ENCODE data around the gene CTNNA2.

Gene CTNNA2

GRCh38 chr2:79935771-79936657 is 423.2 kb downstream of the CTNNA2 start:
- no peak for DNase-seq (ENCODE audit: low spot score)

DNA sequence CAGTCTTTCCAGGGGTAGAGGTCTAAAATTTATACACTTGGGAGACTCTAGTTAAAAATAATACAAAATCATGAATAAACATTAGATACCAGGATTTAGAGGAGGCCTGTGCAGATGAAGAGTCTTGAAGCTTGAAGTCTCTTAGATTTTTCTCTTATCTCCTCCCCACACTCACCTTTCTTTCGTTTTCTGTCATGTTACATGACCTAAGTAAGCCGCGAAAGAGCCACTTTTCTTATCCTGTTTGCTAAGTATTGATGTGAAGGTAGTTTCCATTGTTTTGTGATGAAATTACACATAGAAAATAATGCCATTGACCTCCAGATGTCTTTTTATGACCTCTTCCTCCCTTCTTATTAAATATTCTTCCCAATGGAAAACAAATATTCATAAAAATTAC is 423.9 kb downstream of the CTNNA2 start:
- no peak for DNase-seq (ENCODE audit: low spot score)

- no peak for DNase-seq (ENCODE audit: low spot score)
Measured at GRCh38 chr2:79938648-79939047, 425.8 kb downstream of the CTNNA2 start.

DNA sequence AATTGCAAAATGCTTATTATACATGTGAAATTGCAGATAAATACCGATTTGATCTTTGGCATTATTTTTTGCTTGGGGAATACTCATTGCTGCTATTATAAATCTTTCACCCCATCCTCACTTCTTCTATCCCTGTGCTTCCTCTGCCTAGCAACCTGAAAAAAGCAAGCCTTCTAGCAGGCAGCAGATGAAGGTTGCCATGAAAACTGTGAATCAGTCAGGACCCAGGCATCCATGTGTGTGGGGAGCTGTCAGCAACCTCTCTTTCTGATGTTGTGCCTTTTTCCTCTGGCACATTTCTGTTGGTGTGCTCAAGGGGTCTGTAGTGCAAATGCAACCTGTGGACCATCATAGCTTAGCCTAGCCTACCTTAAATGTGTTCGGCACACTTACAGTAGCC is 427.5 kb downstream of the CTNNA2 start:
- no peak for DNase-seq (ENCODE audit: low spot score)

DNA sequence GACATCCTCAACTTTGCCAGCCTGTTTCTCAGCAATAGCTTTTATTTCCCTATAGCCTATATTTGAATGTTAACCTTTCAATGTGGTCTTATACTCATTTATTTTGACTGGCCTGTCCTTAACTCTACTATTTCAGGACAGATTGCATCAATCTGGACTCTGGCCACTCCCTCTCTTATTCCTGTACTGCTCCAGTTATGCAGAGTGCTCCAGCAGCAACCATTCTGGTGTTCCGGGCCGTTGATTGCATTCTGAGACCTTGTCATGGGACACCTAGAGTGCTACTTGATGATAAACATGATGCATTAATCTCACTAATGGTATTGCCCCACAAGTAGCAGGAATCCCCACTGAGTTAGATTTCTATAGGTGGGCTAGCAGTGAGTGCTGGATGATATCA is 428.3 kb downstream of the CTNNA2 start:
- DNase-seq (ENCODE audit: low spot score), result no peak

DNA sequence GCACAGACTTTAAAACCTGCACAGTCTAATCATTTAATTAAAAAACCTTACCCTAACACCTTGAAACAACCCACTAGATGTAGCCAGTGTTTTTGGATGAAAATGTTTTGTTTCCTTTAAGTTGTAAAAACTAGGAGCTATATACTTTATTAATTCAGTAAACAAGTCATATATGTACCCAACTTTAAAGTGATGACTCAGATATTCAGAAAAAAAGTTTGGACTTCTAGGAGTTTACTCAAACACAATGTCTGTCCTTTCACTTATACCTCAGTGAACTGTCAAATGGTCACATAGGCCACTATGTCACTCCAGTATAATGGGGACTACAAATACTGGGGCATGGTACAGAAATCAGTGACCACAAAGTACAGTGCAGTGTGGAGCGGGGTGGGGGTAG is 431.4 kb downstream of the CTNNA2 start:
- no peak for DNase-seq (ENCODE audit: low spot score)

DNA sequence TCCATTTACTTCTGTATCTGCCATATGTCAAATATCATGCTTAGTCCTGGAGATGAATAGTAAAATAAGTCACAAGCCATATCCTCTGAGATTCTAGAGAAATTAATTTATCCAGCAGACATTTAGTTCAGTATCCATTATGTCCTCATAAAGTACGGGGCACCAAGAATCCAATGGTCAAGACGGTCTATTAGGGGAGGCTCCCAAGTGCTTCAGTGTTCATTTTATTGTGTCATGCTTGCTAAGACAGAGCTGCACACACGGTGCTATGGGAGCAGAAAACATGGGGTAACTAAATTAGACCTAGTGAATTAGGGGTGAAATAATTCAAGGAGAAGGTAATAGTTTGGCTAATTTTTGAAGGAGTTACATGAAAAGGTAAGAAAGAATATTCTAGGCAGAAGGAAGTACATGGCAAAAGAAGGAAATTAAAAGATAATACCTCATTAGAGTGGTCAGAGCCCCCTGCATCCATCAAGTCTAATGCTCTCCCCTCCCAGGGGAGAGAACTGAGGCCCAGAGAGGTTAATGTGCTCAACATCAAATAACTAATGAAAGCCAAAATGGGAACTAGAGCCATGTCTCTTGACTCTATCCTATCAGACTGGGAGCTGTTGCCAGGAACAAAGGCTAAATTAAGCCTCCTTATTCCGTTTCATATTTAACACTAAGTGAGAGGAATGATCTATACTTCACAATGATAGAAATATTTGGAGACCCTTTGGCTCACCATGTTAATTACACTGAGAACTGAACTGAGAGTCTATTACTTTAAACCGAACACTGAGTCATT is 433.0 kb downstream of the CTNNA2 start:
- DNase-seq (ENCODE audit: low spot score), result no peak

DNA sequence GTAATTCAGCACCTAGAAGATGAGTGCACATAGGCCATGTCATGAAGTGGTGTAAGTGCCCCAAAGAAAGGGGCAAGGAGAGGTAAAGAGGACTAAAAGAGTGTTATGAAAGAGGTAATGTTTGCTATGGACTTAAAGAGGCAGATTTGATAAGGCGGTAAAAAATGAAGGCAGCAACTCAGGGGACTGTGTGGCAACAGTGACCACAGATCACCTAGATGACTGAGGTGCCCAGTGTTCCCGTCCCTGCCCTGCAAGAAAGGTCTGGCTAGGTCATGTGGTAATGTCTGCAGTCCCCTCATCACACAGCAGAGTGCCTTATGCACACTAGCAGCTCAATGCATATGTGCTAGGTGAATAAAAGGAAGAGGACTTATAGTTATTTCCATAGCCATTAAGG is 434.9 kb downstream of the CTNNA2 start:
- no peak for DNase-seq (ENCODE audit: low spot score)

DNA sequence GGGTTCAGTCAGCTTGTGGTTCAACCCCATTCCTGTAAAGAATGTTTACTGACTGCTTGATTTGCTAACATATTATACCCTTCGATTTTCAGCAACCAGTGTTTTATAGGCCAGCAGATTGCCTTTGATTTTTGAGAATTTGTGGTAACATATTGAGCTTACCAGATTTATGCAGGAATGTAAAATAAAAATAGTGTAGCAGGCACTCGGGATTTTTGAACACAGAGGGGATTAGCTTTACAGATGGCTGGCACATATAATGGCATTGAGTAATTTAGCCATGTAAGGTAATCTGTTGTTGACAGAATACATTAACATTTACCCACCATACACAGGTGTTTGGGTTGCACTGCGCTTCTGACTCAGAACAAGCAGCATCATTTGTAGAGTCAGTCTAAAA is 437.7 kb downstream of the CTNNA2 start:
- no peak for DNase-seq (ENCODE audit: low spot score)

- no peak for DNase-seq (ENCODE audit: low spot score)
Measured at GRCh38 chr2:79952616-79953015, 439.8 kb downstream of the CTNNA2 start.

GRCh38 chr2:79960035-79960434 is 447.2 kb downstream of the CTNNA2 start:
- no peak for DNase-seq (ENCODE audit: low spot score)

GRCh38 chr2:79960519-79960918 is 447.7 kb downstream of the CTNNA2 start:
- DNase-seq (ENCODE audit: low spot score), result no peak

DNA sequence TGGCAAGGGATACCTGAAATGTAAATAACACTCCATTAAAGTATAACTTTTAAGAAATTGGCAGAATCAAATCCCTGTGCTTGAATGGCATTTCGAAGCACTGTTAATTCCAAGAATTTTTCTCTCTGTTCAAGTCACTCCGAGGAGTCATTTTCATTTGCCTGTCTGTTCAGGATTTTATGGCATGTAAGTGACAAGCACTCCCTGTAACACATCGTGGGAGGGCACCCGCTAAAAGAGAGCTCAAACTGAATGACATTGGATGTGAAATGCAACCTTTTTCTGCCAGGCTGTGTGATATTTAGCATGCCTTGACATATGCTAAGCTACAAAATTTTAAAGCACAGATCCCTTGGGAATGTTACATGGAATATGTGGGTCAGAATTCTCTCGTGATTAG is 452.1 kb downstream of the CTNNA2 start:
- DNase-seq (ENCODE audit: low spot score), result no peak

DNA sequence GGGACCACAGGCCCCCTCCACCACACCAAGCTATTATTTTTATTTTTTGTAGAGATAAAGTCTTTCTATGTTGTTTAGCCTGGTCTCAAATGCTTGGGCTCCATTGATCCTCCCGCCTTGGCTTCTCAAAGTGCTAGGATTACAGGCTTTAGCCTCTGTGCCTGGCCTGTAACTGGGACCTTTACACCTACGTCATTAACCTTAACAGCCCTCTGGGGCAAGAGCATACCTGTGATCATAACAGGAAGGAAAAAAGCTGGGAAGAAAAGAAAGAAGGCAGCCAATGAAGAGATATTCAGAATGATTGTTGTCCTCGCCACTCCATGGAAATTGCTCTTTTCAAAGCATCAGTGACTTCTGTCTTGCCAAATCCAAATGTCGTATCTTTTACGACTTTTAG is 453.5 kb downstream of the CTNNA2 start:
- no peak for DNase-seq (ENCODE audit: low spot score)

GRCh38 chr2:79966882-79967281 is 454.0 kb downstream of the CTNNA2 start:
- no peak for DNase-seq (ENCODE audit: low spot score)

GRCh38 chr2:79971807-79972206 is 459.0 kb downstream of the CTNNA2 start:
- no peak for DNase-seq (ENCODE audit: low spot score)

- DNase-seq (ENCODE audit: low spot score), result no peak
Measured at GRCh38 chr2:79972661-79973060, 459.8 kb downstream of the CTNNA2 start.

DNA sequence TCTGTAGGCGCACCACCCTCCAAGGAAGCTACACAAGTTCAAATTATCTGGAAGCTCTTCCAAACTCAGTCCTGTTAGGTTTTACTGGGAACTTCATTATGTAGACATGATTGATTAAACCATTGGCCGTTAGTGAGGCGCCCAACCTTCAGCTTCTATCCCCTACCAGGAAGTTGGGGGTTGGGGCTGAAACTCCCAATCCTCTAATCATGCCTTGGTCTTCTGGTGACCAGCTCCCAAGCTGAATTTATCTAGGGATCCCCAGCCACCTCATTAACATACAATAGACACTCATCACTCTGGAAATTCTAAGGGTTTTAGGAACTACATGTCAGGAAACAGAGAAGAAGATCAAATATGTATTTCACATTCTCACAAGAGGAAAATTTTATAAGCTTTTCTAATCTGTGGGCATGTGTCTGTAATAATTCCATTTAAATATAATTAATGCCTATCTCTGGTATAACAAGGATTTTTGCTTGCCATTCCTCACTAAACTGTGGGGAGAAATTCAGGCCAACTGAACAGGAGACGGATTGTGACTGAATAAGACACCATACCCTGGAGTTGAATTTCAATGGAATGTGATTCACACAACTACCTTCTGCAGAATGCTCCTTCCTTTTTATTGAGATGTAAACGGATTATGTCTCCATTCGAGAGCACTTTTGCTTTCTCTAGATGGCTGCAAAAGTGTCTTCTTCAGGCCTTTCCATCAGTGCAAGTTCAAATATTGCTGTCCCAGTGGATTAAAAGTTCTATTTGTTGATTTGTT is 463.1 kb downstream of the CTNNA2 start:
- DNase-seq (ENCODE audit: low spot score), result no peak

DNA sequence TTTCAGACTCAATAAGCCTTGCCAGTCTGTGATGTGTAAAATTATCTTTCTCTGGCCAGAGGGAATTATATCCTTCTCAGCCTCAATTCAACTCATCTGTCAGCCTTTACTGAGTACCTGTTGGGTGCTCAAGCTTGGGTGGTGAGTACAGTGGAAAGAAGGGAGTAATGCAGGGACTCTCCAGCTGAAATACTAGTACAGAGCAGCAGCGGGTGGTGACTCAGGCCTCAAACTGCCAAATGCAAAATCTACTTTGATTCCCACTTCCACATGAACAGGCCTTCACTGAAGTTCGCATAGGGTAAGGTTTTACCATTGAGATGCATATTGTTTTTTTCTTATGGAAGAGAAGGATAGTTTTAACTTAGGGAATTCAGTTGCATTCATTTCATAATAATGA is 464.9 kb downstream of the CTNNA2 start:
- DNase-seq (ENCODE audit: low spot score), result no peak

- no peak for DNase-seq (ENCODE audit: low spot score)
Measured at GRCh38 chr2:79980116-79980515, 467.3 kb downstream of the CTNNA2 start.

DNA sequence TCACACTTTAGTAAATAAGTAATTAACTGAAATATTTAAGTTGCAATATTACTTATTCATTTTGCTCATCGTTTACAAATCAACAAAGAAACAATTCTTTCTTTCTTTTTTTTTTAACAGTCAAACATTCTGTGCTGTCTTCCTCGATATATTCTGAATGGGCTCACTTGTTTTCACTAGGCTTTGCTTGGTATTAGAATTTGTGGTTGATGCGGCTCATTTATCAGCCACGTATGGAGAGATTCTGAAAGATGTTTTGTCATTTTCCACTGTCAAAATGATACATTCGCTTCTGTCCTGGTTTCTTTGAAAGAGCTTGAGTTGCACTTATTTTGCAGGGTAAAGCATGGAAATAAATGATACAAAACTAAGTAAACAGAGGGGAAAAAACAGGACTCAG is 468.0 kb downstream of the CTNNA2 start:
- DNase-seq (ENCODE audit: low spot score), result no peak

- DNase-seq (ENCODE audit: low spot score), result no peak
Measured at GRCh38 chr2:79981316-79981715, 468.5 kb downstream of the CTNNA2 start.

DNA sequence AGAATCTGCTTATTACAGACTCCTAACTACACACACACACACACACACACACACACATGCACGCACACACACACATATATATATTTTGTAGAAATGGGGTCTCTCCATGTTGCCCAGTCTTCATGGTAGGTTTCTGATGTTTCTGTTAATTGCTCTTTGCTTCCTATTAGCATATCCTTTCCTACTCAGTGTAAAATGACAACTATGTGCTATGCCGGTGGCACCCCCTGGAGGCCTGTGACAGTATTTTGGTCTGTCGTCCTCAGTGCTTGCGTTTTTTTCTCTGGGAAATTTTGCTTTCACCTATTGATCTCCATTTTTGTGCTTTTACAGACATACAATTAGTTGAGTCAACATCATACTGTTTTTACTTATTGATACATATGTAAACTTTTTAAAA is 469.6 kb downstream of the CTNNA2 start:
- DNase-seq (ENCODE audit: low spot score), result no peak
